OCI-LY7 (cell line): ENCODE measurements around the gene ZSWIM3. TPM values are rescaled to one million over a fixed set of nuclear protein-coding genes. Genes with fewer than 3 reads are reported as not detected.

ENCODE experiments used
- BruUV-seq: library from RNA; stranded (reverse); fragments of 400-500 nt; replicated peaks from 2 replicates; lab custom pipeline; 2021; lab: Mats Ljungman, UMichigan
- CTCF ChIA-PET: fragments of 300-600 bp; sonication (Branson Sonifier 250); formaldehyde crosslinking; loops from one replicate; lab custom pipeline; 2022; ENCODE audit warnings: antibody characterized with exemption; ENCODE audit not compliant: unreplicated experiment; lab: Charles Lee
- POLR2A ChIA-PET: fragments of 300-600 bp; sonication (Branson Sonifier 250); formaldehyde crosslinking; loops from one replicate; lab custom pipeline; 2022; ENCODE audit warnings: antibody characterized with exemption; lab: Charles Lee
- DNase-seq: peaks from one replicate; pipeline ENCODE4 v3.0.0-alpha.2; 2015; ENCODE audit warnings: low spot score
- H2AFZ ChIP-seq: fragments of 200-600 bp; sonication (generic), shearing (Covaris generic); 2 replicates; pipeline ENCODE4 v1.6.1; 2014; ENCODE audit warnings: mild to moderate bottlenecking, antibody characterized with exemption, low read length, moderate library complexity
- H3K27ac ChIP-seq: fragments of 200-600 bp; sonication (generic); 2 replicates; pipeline ENCODE4 v1.5.1; 2014; ENCODE audit warnings: mixed run types, low read depth, mild to moderate bottlenecking, moderate library complexity, low read length, inconsistent platforms; ENCODE audit not compliant: poor library complexity, severe bottlenecking
- H3K36me3 ChIP-seq: fragments of 200-600 bp; sonication (generic); 2 replicates; pipeline ENCODE4 v1.6.1; 2014; ENCODE audit warnings: mild to moderate bottlenecking, antibody characterized with exemption, low read length, moderate library complexity, mixed read lengths; ENCODE audit not compliant: insufficient read depth
- H3K4me1 ChIP-seq: fragments of 200-600 bp; sonication (generic); 2 replicates; pipeline ENCODE4 v1.5.1; 2014; ENCODE audit warnings: mild to moderate bottlenecking, low read length; ENCODE audit not compliant: insufficient read depth, poor library complexity, severe bottlenecking
- H3K4me2 ChIP-seq: fragments of 200-600 bp; sonication (generic); 2 replicates; pipeline ENCODE4 v1.6.1; 2014; ENCODE audit warnings: mild to moderate bottlenecking, low read length
- H3K4me3 ChIP-seq: fragments of 200-600 bp; sonication (generic); 2 replicates; pipeline ENCODE4 v1.5.1; 2014; ENCODE audit warnings: mild to moderate bottlenecking, low read depth, low read length; ENCODE audit not compliant: poor library complexity, severe bottlenecking
- H3K79me2 ChIP-seq: fragments of 200-600 bp; sonication (generic); 2 replicates; pipeline ENCODE4 v1.6.1; 2016; ENCODE audit warnings: low read depth, mild to moderate bottlenecking, low read length, moderate library complexity, mixed read lengths; ENCODE audit not compliant: insufficient read depth
- H3K9me2 ChIP-seq: fragments of 200-600 bp; sonication (generic); 2 replicates; pipeline ENCODE4 v1.6.1; 2016; ENCODE audit warnings: mild to moderate bottlenecking, low read length, mixed read lengths; ENCODE audit not compliant: insufficient read depth
- H3K9me3 ChIP-seq: fragments of 200-600 bp; sonication (generic); 2 replicates; pipeline ENCODE4 v1.6.1; 2014; ENCODE audit warnings: mild to moderate bottlenecking, mixed run types, low read length, mixed read lengths
- H4K20me1 ChIP-seq: fragments of 200-600 bp; sonication (generic); 2 replicates; pipeline ENCODE4 v1.6.1; 2014; ENCODE audit warnings: mild to moderate bottlenecking, antibody characterized with exemption, low read length, moderate library complexity, mixed read lengths; ENCODE audit not compliant: insufficient read depth
- CTCF ChIP-seq: fragments of 200-600 bp; sonication (generic); conservative IDR thresholded peaks from 2 replicates; pipeline ENCODE4 v1.5.1; 2014; ENCODE audit warnings: mild to moderate bottlenecking, antibody characterized with exemption, low read length, moderate library complexity, mixed read lengths
- EZH2phosphoT487 ChIP-seq: fragments of 200-600 bp; sonication (generic); IDR thresholded peaks from 2 replicates; pipeline ENCODE4 v1.6.1; 2018; ENCODE audit warnings: low read depth, borderline replicate concordance, mild to moderate bottlenecking, mixed run types, antibody characterized with exemption, low read length, moderate library complexity, mixed read lengths
- intact Hi-C: fragments of 100-400 bp; cut with micrococcal nuclease; formaldehyde crosslinking; loops from one replicate; pipeline ENCODE4 v1.10.0; 2022; ENCODE audit not compliant: unreplicated experiment
- total RNA-seq, 2 experiments: library from RNA; depleted of rRNA in 1 of 2; stranded (reverse); fragments of >200 nt in 1 of 2; shearing (Covaris generic) in 1 of 2; gene quantifications; 2 replicates each; pipeline ENCODE4 v1.2.3, GENCODE V29; 2014 to 2022

The ZSWIM3 gene
- total RNA-seq, 2 experiments from 2014 or later, result 5.7 to 6.0 TPM

GRCh38 chr20:45813489-45813888 is 43.9 kb upstream of the ZSWIM3 start:
- TF ChIP-seq EZH2phosphoT487 (no peak), CTCF (no peak)
- ChIA-PET POLR2A (interaction anchor here (1.1 to 1.3 kb wide), 2 partner anchors 45 to 68 kb away, joined by 4 to 7 read pairs; partner anchors contain the start of gene ZSWIM1), CTCF (interaction anchor here (1.4 kb wide), 1 partner anchor 157 kb away, joined by 4 read pairs; no protein-coding TSS in a partner anchor)
- H4K20me1 ChIP-seq, result no peaks in the 10 kb centered on the region
- no peak overlapping the region for H2AFZ ChIP-seq
- H3K27ac ChIP-seq, result peak overlapping the region; percentile 79
- no peaks in the 10 kb centered on the region for H3K9me2 ChIP-seq
- peaks cover 28% of the 10 kb centered on the region for H3K79me2 ChIP-seq
- H3K9me3 ChIP-seq, result peaks cover 10% of the 10 kb centered on the region; the same call in 1 of the 2 replicates
- peak overlapping the region; percentile 65 for H3K4me2 ChIP-seq
- BruUV-seq, result TSS peak; percentile 77
- peak overlapping the region; percentile 82 for H3K4me3 ChIP-seq
- H3K4me1 ChIP-seq, result peaks cover 19% of the 10 kb centered on the region
- intact Hi-C loops, result loop anchor here (5.0 kb wide), 1 partner anchor 159 kb away; the partner anchor contains the start of gene ZNF335
- no peak for DNase-seq
- H3K36me3 ChIP-seq, result peaks cover 93% of the 10 kb centered on the region

GRCh38 chr20:45814314-45814713 is 43.1 kb upstream of the ZSWIM3 start:
- Histone ChIP-seq H3K36me3 (peaks cover 88% of the 10 kb centered on the region), H3K4me1 (peaks cover 19% of the 10 kb centered on the region), H4K20me1 (no peaks in the 10 kb centered on the region), H3K4me3 (peak overlapping the region; percentile 35), H2AFZ (no peak overlapping the region), H3K79me2 (peaks cover 28% of the 10 kb centered on the region), H3K4me2 (peak overlapping the region; percentile 45), H3K9me2 (no peaks in the 10 kb centered on the region), H3K27ac (no peak overlapping the region), H3K9me3 (peaks cover 10% of the 10 kb centered on the region; the same call in 1 of the 2 replicates)
- POLR2A ChIA-PET, result no interaction called here
- CTCF ChIA-PET, result interaction anchor here (0.6 kb wide), 1 partner anchor 117 kb away, joined by 4 read pairs; no protein-coding TSS in a partner anchor
- TF ChIP-seq CTCF (no peak), EZH2phosphoT487 (no peak)
- no TSS peak for BruUV-seq
- intact Hi-C loops, result loop anchor here (5.0 kb wide), 1 partner anchor 158 kb away; the partner anchor contains the start of gene ZNF335
- no peak for DNase-seq

GRCh38 chr20:45816951-45817350 is 40.5 kb upstream of the ZSWIM3 start:
- Histone ChIP-seq H3K9me2 (no peaks in the 10 kb centered on the region), H2AFZ (no peak overlapping the region), H3K4me3 (no peak overlapping the region), H3K4me2 (no peak overlapping the region; the same call in 1 of the 2 replicates), H3K36me3 (peaks cover 62% of the 10 kb centered on the region), H3K9me3 (peaks cover 2% of the 10 kb centered on the region; the same call in 1 of the 2 replicates), H3K79me2 (peaks cover 28% of the 10 kb centered on the region), H3K4me1 (peaks cover 19% of the 10 kb centered on the region), H3K27ac (no peak overlapping the region), H4K20me1 (no peaks in the 10 kb centered on the region)
- TF ChIP-seq CTCF (no peak), EZH2phosphoT487 (no peak)
- intact Hi-C loops, result no loop called here
- CTCF ChIA-PET, result no interaction called here
- DNase-seq, result no peak
- BruUV-seq, result no TSS peak
- POLR2A ChIA-PET, result no interaction called here
